ENCODE results near the gene SYTL3. TPM values are rescaled to one million over a fixed set of nuclear protein-coding genes. Genes with fewer than 3 reads are reported as not detected.

SYTL3 gene
- total and polyA plus RNA-seq, 2 of the 8 experiments (the other 6 are each of a cell fraction or from before 2014, with no cell fraction given): 0.27 to 0.99 TPM

GRCh38 chr6:158730541-158730907 is 80.7 kb downstream of the SYTL3 start (continued):
- no peak for TF ChIP-seq MAFK (IDR thresholded peaks at IDR 0.05; ENCODE audit: low read depth, low read length)
- TF ChIP-seq CREB1 (IDR thresholded peaks at IDR 0.05): peak; percentile 78
- no peak for TF ChIP-seq POU5F1 (IDR thresholded peaks at IDR 0.05; ENCODE audit: low read depth, low read length)
- no peak for TF ChIP-seq PHF8 (conservative IDR thresholded peaks at IDR 0.05; ENCODE audit: low read depth, low read length)
